Omental fat pad (tissue), 4 donors: ENCODE results near the gene AQP2. TPM values are rescaled to one million over a fixed set of nuclear protein-coding genes. Genes with fewer than 3 reads are reported as not detected.
A peak's percentile ranks its signal among the peaks of the same experiment; 100 is the strongest.

Experiments
- ATAC-seq: fragments of 150-250 bp; one replicate; pipeline ENCODE4 v1.9.1; 2016; ENCODE audit warnings: mild to moderate bottlenecking, moderate library complexity; ENCODE audit not compliant: low FRiP score
- DNase-seq: peaks from one replicate; pipeline ENCODE4 v3.0.0-alpha.2; 2019; ENCODE audit warnings: low spot score
- CTCF ChIP-seq, 3 donors: fragments of 450-650 bp; IDR thresholded peaks; one replicate each; pipeline ENCODE4 v1.5.1; 2016 to 2017; ENCODE audit warnings: antibody characterized with exemption in 3 of 3, mild to moderate bottlenecking in 3 of 3, moderate library complexity in 2 of 3
- total RNA-seq, 4 donors: library from RNA; depleted of rRNA; stranded (reverse); fragments of >200 nt; gene quantifications; one replicate each; pipeline ENCODE4 v1.1.0, GENCODE V29; 2016

AQP2 gene
- total RNA-seq = not detected

- no peak for TF ChIP-seq CTCF (IDR thresholded peaks at IDR 0.05)
- DNase-seq (no peak), ATAC-seq (no peak)
Observed at GRCh38 chr12:49950273-49951251, at the start of gene AQP2. Gene AQP2, plus strand, starts transcription at chr12:49950737. Its CDS starts 94 bp downstream, at chr12:49950831.

- ATAC-seq = no peak
- no peak for DNase-seq
- no peak for TF ChIP-seq CTCF (IDR thresholded peaks at IDR 0.05)
Observed at GRCh38 chr12:49901026-49901425, 49.5 kb upstream of the AQP2 start.

- ATAC-seq (no peak), DNase-seq (no peak)
- no peak for TF ChIP-seq CTCF (IDR thresholded peaks at IDR 0.05)
Observed at GRCh38 chr12:49901986-49902385, 48.6 kb upstream of the AQP2 start.

GRCh38 chr12:49902399-49903350, 47.9 kb upstream of the AQP2 start:
- TF ChIP-seq CTCF (IDR thresholded peaks at IDR 0.05) = no peak
- ATAC-seq (no peak), DNase-seq (no peak)

GRCh38 chr12:49903351-49903699, 47.2 kb upstream of the AQP2 start:
- ATAC-seq (no peak), DNase-seq (no peak)
- TF ChIP-seq CTCF (IDR thresholded peaks at IDR 0.05) = no peak

- DNase-seq (no peak), ATAC-seq (peak; percentile 88)
- no peak for TF ChIP-seq CTCF (IDR thresholded peaks at IDR 0.05)
Observed at GRCh38 chr12:49903700-49904423, 46.7 kb upstream of the AQP2 start, which contains the start of gene FAIM2. Gene FAIM2, minus strand, starts transcription at chr12:49903900. Its CDS starts 108 bp downstream, at chr12:49903792.
